Coronary artery (tissue), 2 donors: Measurements from ENCODE around the gene FFAR1.

ENCODE experiments used
- DNase-seq: peaks from one replicate; pipeline ENCODE4 v3.0.0-alpha.2; 2017; ENCODE audit warnings: low spot score
- H3K27ac ChIP-seq, 2 donors: fragments of 200-600 bp; sonication (generic); one replicate each; pipeline ENCODE4 v1.5.1; 2016 to 2019
- H3K4me3 ChIP-seq: fragments of 200-600 bp; sonication (generic); 2 replicates; pipeline ENCODE4 v1.5.1; 2016; ENCODE audit warnings: mild to moderate bottlenecking, moderate library complexity
- CTCF ChIP-seq: fragments of 200-600 bp; sonication (generic); IDR thresholded peaks from one replicate; pipeline ENCODE4 v1.5.1; 2019; ENCODE audit warnings: antibody characterized with exemption

FFAR1 gene

GRCh38 chr19:35302446-35302845 lies 45.3 kb upstream of the FFAR1 start:
- no peak overlapping the region for H3K27ac ChIP-seq
- H3K4me3 ChIP-seq: no peak overlapping the region
- TF ChIP-seq CTCF: no peak
- no peak for DNase-seq

- no peak overlapping the region for H3K27ac ChIP-seq
- TF ChIP-seq CTCF: no peak
- H3K4me3 ChIP-seq: no peak overlapping the region
- DNase-seq: no peak
These were observed 44.3 kb upstream of the FFAR1 start for GRCh38 chr19:35303357-35303915.

- H3K4me3 ChIP-seq: no peak overlapping the region
- H3K27ac ChIP-seq: no peak overlapping the region
- TF ChIP-seq CTCF: no peak
- no peak for DNase-seq
These were observed 43.7 kb upstream of the FFAR1 start for GRCh38 chr19:35304036-35304435.

GRCh38 chr19:35305181-35305580 lies 42.5 kb upstream of the FFAR1 start:
- TF ChIP-seq CTCF: no peak
- DNase-seq: no peak
- Histone ChIP-seq H3K4me3 (no peak overlapping the region), H3K27ac (no peak overlapping the region)

GRCh38 chr19:35306473-35307246 lies 41.0 kb upstream of the FFAR1 start:
- Histone ChIP-seq H3K4me3 (no peak overlapping the region), H3K27ac (no peak overlapping the region)
- DNase-seq: no peak
- TF ChIP-seq CTCF: no peak

- Histone ChIP-seq H3K4me3 (no peak overlapping the region), H3K27ac (no peak overlapping the region)
- DNase-seq: no peak
- TF ChIP-seq CTCF: no peak
These were observed 39.8 kb upstream of the FFAR1 start for GRCh38 chr19:35307931-35308330.

GRCh38 chr19:35308910-35309309 lies 38.8 kb upstream of the FFAR1 start:
- Histone ChIP-seq H3K27ac (no peak overlapping the region), H3K4me3 (no peak overlapping the region)
- no peak for DNase-seq
- TF ChIP-seq CTCF: no peak
